T-helper 1 cell treated with Interleukin-12 subunit alpha and Interleukin-12 subunit beta and Interleukin-4 antibody, amounts not matched to agents 30 μg/mL and 1 μg/mL, for 36 hours (primary cell): ENCODE measurements around the gene CFAP221.

Experiments
- H3K27ac Mint-ChIP-seq: one replicate; pipeline ENCODE4 v1.8.0; 2021; ENCODE audit warnings: mild to moderate bottlenecking, mixed read lengths
- H3K27me3 Mint-ChIP-seq: one replicate; pipeline ENCODE4 v1.8.0; 2021; ENCODE audit warnings: low read depth, mixed read lengths
- H3K36me3 Mint-ChIP-seq: one replicate; pipeline ENCODE4 v1.8.0; 2021; ENCODE audit warnings: low read depth, mixed read lengths
- H3K4me1 Mint-ChIP-seq: one replicate; pipeline ENCODE4 v1.8.0; 2021; ENCODE audit warnings: low read depth, mixed read lengths
- H3K4me3 Mint-ChIP-seq: one replicate; pipeline ENCODE4 v1.8.0; 2021; ENCODE audit warnings: mild to moderate bottlenecking, moderate library complexity, mixed read lengths
- H3K9me3 Mint-ChIP-seq: one replicate; pipeline ENCODE4 v1.8.0; 2021; ENCODE audit warnings: mixed read lengths

Gene CFAP221

GRCh38 chr2:119630121-119630520, 85.9 kb downstream of the CFAP221 start:
- no peak overlapping the region for H3K4me3 Mint-ChIP-seq
- H3K27ac Mint-ChIP-seq = no peak overlapping the region
- H3K9me3 Mint-ChIP-seq = no peaks in the 10 kb centered on the region
- no peaks in the 10 kb centered on the region for H3K4me1 Mint-ChIP-seq
- no peaks in the 10 kb centered on the region for H3K36me3 Mint-ChIP-seq
- peaks cover 10% of the 10 kb centered on the region for H3K27me3 Mint-ChIP-seq

- H3K9me3 Mint-ChIP-seq = no peaks in the 10 kb centered on the region
Observed at GRCh38 chr2:119637371-119637770, 93.1 kb downstream of the CFAP221 start.

GRCh38 chr2:119638246-119638645, 94.0 kb downstream of the CFAP221 start:
- Mint-ChIP-seq H3K27me3 (peaks cover 7% of the 10 kb centered on the region), H3K4me3 (no peak overlapping the region), H3K4me1 (no peaks in the 10 kb centered on the region), H3K9me3 (no peaks in the 10 kb centered on the region), H3K36me3 (no peaks in the 10 kb centered on the region), H3K27ac (no peak overlapping the region)

More at GRCh38 chr2:119637371-119637770, 93.1 kb downstream of the CFAP221 start:
- Mint-ChIP-seq H3K36me3 (no peaks in the 10 kb centered on the region), H3K27ac (no peak overlapping the region), H3K27me3 (peaks cover 8% of the 10 kb centered on the region), H3K4me1 (no peaks in the 10 kb centered on the region), H3K4me3 (no peak overlapping the region)

DNA sequence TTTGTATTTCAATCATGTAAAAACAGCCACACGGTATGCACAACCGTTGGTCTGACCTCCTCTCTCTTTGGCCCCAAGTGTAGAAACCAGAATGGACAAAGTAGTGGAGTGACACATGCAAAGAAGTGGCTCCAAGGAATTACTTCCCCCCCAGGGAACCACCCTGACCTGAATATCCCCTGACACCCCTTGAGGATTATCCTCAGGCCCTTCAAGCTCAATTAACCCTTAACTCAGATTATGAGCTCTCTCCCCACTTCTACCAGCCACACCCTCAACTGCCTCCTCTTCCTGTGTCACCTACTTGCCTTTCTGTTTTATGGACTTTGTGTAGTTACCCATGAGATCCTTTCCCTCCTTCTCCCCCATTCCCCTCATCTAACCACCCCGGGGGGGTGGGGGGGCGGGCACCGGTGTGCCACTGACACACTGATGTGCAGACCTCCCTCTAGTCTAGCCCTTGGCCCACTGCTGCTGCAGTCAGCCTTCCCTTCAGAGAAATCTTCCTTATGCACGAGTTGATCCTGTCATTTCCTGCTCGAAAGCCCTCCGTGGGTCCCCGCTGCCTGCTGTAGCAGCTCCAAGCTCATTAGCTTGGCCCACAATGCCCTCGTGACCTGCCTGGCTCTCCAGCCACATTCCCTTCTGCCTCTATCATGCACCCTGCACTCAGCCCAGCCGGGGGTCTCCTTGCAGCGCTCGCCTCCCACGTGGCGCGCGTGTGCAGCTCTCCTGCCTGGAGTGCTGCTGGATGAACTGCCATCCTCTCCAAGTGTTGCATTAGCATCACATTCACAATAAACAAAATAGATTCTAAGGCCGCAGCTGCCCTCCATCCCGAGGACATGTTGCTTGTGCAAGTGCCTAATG, 94.7 kb downstream of the CFAP221 start:
- no peak overlapping the region for H3K27ac Mint-ChIP-seq
- H3K27me3 Mint-ChIP-seq = peaks cover 7% of the 10 kb centered on the region
- no peaks in the 10 kb centered on the region for H3K9me3 Mint-ChIP-seq
- no peaks in the 10 kb centered on the region for H3K36me3 Mint-ChIP-seq
- no peak overlapping the region for H3K4me3 Mint-ChIP-seq
- H3K4me1 Mint-ChIP-seq = no peaks in the 10 kb centered on the region

DNA sequence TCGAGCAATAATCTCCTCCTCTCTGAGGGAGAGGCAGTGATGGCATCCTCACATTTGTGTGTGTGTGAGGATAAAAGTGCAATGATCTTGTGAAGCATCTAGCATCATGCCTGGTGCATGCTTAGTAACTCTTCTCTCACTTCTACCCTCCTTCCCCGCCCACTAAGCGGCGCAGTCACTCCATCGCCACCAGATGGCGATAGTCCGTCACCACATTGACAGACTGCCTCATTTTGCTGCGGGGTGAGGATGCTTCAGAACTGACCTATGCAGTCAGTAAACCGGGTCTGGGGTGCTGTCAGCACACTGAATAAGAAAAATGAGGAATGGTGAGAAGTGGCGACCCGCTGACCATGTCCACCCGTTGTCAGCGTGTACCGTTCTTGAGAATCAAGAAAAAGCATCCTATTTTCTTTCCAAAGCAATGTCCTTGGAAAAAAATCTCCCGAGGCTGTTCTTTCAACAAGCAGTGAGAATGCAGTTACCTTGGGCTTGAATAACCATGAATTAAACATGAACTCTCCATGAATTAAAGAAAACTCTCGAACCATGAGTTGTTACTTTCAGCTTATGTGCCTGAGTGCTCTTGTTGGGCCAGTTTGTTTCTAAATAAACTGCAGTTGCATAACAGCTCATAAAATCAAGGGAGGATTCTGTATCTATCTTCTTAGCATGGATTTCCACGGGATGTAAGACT, 97.5 kb downstream of the CFAP221 start:
- Mint-ChIP-seq H3K27me3 (peaks cover 14% of the 10 kb centered on the region), H3K27ac (no peak overlapping the region), H3K4me1 (no peaks in the 10 kb centered on the region), H3K36me3 (no peaks in the 10 kb centered on the region), H3K9me3 (no peaks in the 10 kb centered on the region), H3K4me3 (no peak overlapping the region)

DNA sequence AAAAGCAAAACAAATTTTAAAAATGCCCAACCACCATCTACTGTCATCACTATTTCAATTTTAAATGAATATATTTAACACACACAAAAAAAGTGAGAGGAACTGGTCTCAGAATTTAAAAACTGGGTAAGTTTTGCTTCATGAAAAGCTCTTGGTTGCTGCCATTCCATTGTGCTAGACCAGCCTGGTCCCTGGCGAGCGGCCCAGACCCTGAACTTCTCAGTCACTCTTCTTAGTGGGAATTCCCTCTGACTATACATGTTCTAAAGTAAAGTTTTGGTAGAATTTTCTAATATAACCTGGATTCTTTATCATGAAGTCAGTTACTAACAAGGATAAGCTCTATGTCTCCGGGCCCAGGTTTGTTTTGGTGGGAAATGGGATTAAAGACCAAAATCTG, 99.9 kb downstream of the CFAP221 start:
- no peaks in the 10 kb centered on the region for H3K9me3 Mint-ChIP-seq
- H3K4me3 Mint-ChIP-seq = no peak overlapping the region
- no peak overlapping the region for H3K27ac Mint-ChIP-seq
- H3K4me1 Mint-ChIP-seq = no peaks in the 10 kb centered on the region
- peaks cover 18% of the 10 kb centered on the region for H3K27me3 Mint-ChIP-seq
- no peaks in the 10 kb centered on the region for H3K36me3 Mint-ChIP-seq

DNA sequence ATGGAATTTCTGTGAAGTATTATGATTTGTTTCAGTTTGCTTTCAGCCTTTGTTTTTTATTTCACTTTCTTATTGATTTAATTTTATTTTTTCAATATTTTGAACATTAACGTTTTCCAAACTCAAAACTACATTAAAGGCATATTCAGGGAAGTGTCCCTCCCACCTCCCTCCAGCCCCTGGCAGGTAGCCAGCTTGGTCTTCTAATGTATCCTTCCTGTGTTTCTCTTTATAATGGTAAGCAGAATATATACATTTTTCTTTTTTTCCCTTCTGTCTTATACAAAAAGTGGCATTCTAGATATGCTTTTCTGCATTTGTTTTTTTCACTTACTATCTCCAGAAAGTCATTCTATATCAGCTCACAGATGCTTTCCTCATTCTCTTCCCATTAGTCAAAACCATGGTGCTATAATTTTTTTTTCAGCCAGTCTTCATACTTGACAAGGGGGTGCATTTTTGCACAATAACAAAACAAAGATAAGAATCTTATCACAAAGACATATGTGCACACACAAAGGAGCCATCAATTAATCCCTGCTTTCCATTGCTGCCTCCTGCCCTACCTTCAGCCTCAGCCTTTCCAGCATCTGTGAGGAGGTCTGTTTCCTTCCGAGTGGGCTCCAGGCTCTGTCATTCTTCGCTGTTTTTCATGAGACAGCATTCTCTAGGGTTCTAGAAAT, 101.1 kb downstream of the CFAP221 start:
- H3K9me3 Mint-ChIP-seq = no peaks in the 10 kb centered on the region
- H3K36me3 Mint-ChIP-seq = no peaks in the 10 kb centered on the region
- H3K27me3 Mint-ChIP-seq = peaks cover 18% of the 10 kb centered on the region
- no peaks in the 10 kb centered on the region for H3K4me1 Mint-ChIP-seq
- no peak overlapping the region for H3K27ac Mint-ChIP-seq
- H3K4me3 Mint-ChIP-seq = no peak overlapping the region

DNA sequence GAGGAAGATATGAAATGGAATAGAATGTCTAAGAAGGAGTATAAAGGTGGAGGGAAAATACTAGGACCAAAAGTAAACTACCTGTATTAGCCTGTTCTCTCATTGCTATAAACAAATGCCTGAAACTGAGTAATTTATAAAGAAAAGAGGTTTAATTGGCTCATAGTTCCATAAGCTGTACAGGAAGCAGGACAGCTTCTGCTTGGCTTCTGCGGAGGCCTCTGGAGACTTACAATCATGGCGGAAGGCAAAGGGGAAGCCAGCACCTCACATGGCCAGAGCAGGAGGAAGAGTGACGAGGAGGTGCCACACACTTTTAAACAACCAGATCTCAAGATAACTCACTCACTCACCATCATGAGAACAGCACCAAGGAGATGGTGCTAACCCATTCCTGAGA, 101.9 kb downstream of the CFAP221 start:
- H3K36me3 Mint-ChIP-seq = no peaks in the 10 kb centered on the region
- peaks cover 21% of the 10 kb centered on the region for H3K27me3 Mint-ChIP-seq
- no peak overlapping the region for H3K4me3 Mint-ChIP-seq
- no peaks in the 10 kb centered on the region for H3K4me1 Mint-ChIP-seq
- H3K27ac Mint-ChIP-seq = no peak overlapping the region
- H3K9me3 Mint-ChIP-seq = no peaks in the 10 kb centered on the region

GRCh38 chr2:119647440-119648169, 103.4 kb downstream of the CFAP221 start:
- Mint-ChIP-seq H3K9me3 (no peaks in the 10 kb centered on the region), H3K27me3 (peaks cover 19% of the 10 kb centered on the region), H3K4me1 (no peaks in the 10 kb centered on the region), H3K27ac (no peak overlapping the region), H3K4me3 (no peak overlapping the region), H3K36me3 (no peaks in the 10 kb centered on the region)

DNA sequence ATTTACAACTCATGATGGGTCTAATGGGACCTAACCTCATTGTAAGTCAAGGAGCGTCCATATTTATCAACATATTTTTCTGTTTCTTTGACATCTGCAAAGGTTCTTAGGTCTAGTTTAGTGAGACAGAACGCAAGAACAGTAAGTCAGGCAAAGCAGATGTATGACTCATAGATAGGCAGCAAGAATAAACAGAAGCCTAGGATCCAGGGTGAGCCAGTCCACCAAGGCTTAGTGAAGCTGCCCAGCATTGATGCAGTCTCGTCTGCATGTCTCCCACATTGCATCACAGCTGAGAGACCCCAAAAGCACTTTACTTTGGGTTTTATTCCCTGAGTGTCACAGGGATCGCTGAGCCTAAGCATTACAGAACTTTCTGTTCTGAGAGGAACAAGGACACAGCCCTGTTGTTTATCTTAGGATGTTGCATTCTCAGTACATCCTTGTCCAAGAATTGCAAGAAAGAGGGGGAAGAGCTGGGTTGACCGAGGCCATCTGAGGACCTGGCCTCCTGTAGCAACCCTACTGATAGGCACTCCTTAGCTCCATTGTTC, 105.2 kb downstream of the CFAP221 start:
- no peak overlapping the region for H3K4me3 Mint-ChIP-seq
- peaks cover 19% of the 10 kb centered on the region for H3K27me3 Mint-ChIP-seq
- H3K9me3 Mint-ChIP-seq = no peaks in the 10 kb centered on the region
- no peaks in the 10 kb centered on the region for H3K4me1 Mint-ChIP-seq
- no peak overlapping the region for H3K27ac Mint-ChIP-seq
- no peaks in the 10 kb centered on the region for H3K36me3 Mint-ChIP-seq

DNA sequence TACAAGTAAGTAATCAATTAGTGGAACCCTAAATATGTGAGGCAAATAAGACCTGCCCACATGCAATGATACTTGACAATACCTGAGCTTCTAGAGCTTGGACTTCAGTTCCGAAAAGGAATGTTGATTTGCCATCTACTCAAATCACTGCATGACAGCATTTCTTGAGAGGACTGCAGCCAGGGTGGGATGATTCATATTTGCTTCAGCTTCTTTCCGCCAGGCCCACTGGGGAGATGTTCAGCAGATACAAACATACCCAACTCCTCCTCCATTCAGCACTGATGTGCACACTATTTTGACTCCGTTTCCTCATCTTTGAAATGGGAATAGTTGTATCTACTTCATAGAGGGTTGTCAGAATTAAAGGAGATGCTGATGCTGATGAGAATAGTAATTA, 106.0 kb downstream of the CFAP221 start:
- Mint-ChIP-seq H3K4me1 (no peaks in the 10 kb centered on the region), H3K27me3 (peaks cover 23% of the 10 kb centered on the region), H3K9me3 (no peaks in the 10 kb centered on the region), H3K27ac (no peak overlapping the region), H3K4me3 (no peak overlapping the region), H3K36me3 (no peaks in the 10 kb centered on the region)

- Mint-ChIP-seq H3K4me1 (no peaks in the 10 kb centered on the region), H3K27me3 (peaks cover 24% of the 10 kb centered on the region), H3K36me3 (no peaks in the 10 kb centered on the region), H3K9me3 (no peaks in the 10 kb centered on the region), H3K27ac (no peak overlapping the region), H3K4me3 (no peak overlapping the region)
Observed at GRCh38 chr2:119650846-119651370, 106.7 kb downstream of the CFAP221 start.

GRCh38 chr2:119657466-119658145, 113.4 kb downstream of the CFAP221 start:
- H3K27ac Mint-ChIP-seq = no peak overlapping the region
- H3K4me3 Mint-ChIP-seq = no peak overlapping the region
- no peaks in the 10 kb centered on the region for H3K36me3 Mint-ChIP-seq
- no peaks in the 10 kb centered on the region for H3K4me1 Mint-ChIP-seq
- peaks cover 9% of the 10 kb centered on the region for H3K27me3 Mint-ChIP-seq
- H3K9me3 Mint-ChIP-seq = no peaks in the 10 kb centered on the region
